GM10266 (cell line): ENCODE results near the gene RAB5B.

ENCODE experiments used
- DNase-seq: peaks from one replicate; pipeline ENCODE4 v3.0.0; 2012; ENCODE audit errors: extremely low spot score
- TF ChIP-seq, protein P1 (sequence below): IDR thresholded peaks from 2 replicates; pipeline ENCODE4 v1.5.1; 2012; ENCODE audit warnings: mild to moderate bottlenecking, low read depth; ENCODE audit not compliant: control insufficient read depth, insufficient read depth; ENCODE audit errors: missing control alignments

The RAB5B gene

DNA sequence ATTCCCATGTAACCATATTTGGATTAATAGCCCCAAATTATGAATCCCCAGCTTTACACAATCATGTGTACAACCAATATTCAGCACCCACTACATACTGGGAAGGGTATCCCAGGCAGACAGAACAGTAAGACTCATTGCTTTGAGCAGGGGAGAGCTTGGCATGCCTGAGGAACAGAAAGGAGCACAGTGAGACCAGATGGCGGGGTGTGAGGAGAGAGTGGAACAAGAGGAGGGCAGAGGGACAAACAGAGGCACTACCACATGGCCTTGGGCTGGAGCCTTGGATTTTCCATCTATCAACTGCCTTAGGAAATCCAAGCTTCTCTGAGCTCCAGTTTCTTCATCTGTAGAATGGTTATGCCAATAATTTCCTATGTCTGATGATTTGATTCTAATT is 39.1 kb upstream of the RAB5B start:
- DNase-seq: no peak
- TF ChIP-seq, protein P1, sequence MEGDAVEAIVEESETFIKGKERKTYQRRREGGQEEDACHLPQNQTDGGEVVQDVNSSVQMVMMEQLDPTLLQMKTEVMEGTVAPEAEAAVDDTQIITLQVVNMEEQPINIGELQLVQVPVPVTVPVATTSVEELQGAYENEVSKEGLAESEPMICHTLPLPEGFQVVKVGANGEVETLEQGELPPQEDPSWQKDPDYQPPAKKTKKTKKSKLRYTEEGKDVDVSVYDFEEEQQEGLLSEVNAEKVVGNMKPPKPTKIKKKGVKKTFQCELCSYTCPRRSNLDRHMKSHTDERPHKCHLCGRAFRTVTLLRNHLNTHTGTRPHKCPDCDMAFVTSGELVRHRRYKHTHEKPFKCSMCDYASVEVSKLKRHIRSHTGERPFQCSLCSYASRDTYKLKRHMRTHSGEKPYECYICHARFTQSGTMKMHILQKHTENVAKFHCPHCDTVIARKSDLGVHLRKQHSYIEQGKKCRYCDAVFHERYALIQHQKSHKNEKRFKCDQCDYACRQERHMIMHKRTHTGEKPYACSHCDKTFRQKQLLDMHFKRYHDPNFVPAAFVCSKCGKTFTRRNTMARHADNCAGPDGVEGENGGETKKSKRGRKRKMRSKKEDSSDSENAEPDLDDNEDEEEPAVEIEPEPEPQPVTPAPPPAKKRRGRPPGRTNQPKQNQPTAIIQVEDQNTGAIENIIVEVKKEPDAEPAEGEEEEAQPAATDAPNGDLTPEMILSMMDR: no peak

GRCh38 chr12:55935738-55936151 is 38.1 kb upstream of the RAB5B start:
- no peak for DNase-seq
- TF ChIP-seq, protein P1: no peak

GRCh38 chr12:55937981-55938380 is 35.9 kb upstream of the RAB5B start:
- TF ChIP-seq, protein P1: no peak

GRCh38 chr12:55938826-55939501 is 34.9 kb upstream of the RAB5B start:
- TF ChIP-seq, protein P1: no peak
- no peak for DNase-seq

More at GRCh38 chr12:55937981-55938380, 35.9 kb upstream of the RAB5B start:
- DNase-seq: no peak

DNA sequence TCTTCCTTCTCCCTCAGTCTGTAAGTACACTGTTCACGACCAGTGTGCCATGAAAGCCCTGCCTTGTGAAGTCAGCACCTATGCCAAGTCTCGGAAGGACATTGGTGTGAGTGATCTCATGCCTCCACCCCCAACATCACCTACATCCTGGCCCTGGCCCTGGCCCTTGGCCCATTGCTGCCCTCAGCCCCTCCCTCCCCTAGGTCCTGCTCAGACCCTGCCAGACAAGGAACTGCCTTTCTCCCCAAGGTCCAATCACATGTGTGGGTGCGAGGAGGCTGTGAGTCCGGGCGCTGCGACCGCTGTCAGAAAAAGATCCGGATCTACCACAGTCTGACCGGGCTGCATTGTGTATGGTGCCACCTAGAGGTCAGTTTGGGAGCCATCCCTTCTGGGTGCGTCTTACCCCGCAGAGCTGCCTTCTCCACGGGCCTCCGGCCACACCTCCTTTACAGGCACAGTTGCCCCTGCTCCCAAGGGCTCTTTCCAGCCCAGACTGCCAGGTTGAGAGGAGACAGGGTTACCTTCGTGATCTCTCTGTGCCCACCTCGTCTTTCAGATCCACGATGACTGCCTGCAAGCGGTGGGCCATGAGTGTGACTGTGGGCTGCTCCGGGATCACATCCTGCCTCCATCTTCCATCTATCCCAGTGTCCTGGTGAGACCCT is 33.7 kb upstream of the RAB5B start:
- peak; percentile 86 for DNase-seq
- TF ChIP-seq, protein P1: peak; percentile 86

GRCh38 chr12:55942055-55942454 is 31.8 kb upstream of the RAB5B start:
- DNase-seq: no peak
- TF ChIP-seq, protein P1: no peak

DNA sequence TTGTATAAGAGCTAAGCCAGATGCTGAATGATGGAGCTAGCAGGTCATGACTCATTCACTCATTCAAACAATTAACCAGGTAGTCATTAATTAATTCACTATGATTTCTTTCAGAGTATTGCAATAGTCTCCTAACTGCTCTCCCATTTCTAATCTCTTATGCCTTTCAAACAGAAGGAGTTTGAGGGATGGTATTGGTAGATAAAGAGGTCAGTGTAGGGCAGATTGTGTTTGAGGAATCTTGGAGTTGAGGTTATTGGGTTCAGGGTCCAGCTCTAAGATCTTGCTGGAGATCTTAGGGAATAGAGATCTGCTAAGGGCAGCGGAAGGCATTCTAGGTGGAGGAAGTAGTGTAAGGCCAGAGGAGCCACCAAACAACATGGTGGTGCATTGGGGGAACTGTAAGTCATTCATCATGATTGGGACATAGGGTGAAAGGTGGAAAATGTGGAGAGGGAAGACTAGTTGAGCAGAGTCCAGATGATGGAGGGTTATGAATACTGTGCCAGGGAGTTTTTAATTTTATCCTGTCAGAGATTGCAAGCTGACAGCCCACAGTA is 31.2 kb upstream of the RAB5B start:
- no peak for DNase-seq
- TF ChIP-seq, protein P1: no peak
